Activated T-cell treated with anti-CD3 and anti-CD28 coated beads, Interleukin-2, amount 50 U/mL, for 4 hours (primary cell): ENCODE measurements around the gene DCAF8. TPM values are rescaled to one million over a fixed set of nuclear protein-coding genes. Genes with fewer than 3 reads are reported as not detected.

Experiments
- ATAC-seq, 2 donors: fragments of 200-7000 bp; cut with Tn5 transposase; one replicate each; pipeline ENCODE4 v1.10.0; 2021
- DNase-seq: peaks from one replicate; pipeline ENCODE4 v3.0.0-alpha.2; 2020
- H3K27me3 Mint-ChIP-seq: one replicate; pipeline ENCODE4 v1.8.0; 2021; ENCODE audit warnings: low read depth, mixed read lengths
- H3K36me3 Mint-ChIP-seq: one replicate; pipeline ENCODE4 v1.8.0; 2022; ENCODE audit warnings: mixed read lengths; ENCODE audit not compliant: insufficient read depth
- H3K4me1 Mint-ChIP-seq: one replicate; pipeline ENCODE4 v1.8.0; 2021; ENCODE audit warnings: low read depth, mixed read lengths
- H3K4me3 Mint-ChIP-seq: one replicate; pipeline ENCODE4 v1.8.0; 2021; ENCODE audit warnings: mild to moderate bottlenecking, moderate library complexity, mixed read lengths
- H3K9me3 Mint-ChIP-seq: one replicate; pipeline ENCODE4 v1.8.0; 2021; ENCODE audit warnings: mixed read lengths
- total RNA-seq, 3 donors: library from RNA; stranded (reverse); gene quantifications; one replicate each; pipeline ENCODE4 v1.2.1, GENCODE V29; 2021

DCAF8 gene
- total RNA-seq, 3 donors from 2014 or later: 64.4 to 68.4 (median 65.0) TPM

- Mint-ChIP-seq H3K9me3 (no peaks in the 10 kb centered on the region), H3K4me1 (peaks cover 9% of the 10 kb centered on the region), H3K27me3 (peaks cover 21% of the 10 kb centered on the region), H3K4me3 (no peak overlapping the region), H3K36me3 (no peaks in the 10 kb centered on the region)
- no peak for ATAC-seq
- DNase-seq: no peak
Measured at GRCh38 chr1:160168016-160168415, 94.3 kb downstream of the DCAF8 start.

GRCh38 chr1:160167580-160167979 is 94.8 kb downstream of the DCAF8 start:
- peak; percentile 68 to 81 for ATAC-seq
- H3K4me3 Mint-ChIP-seq: no peak overlapping the region

GRCh38 chr1:160167056-160167455 is 95.3 kb downstream of the DCAF8 start:
- no peaks in the 10 kb centered on the region for H3K9me3 Mint-ChIP-seq
- ATAC-seq: no peak
- DNase-seq: no peak
- no peaks in the 10 kb centered on the region for H3K36me3 Mint-ChIP-seq
- H3K27me3 Mint-ChIP-seq: peaks cover 19% of the 10 kb centered on the region
- peaks cover 9% of the 10 kb centered on the region for H3K4me1 Mint-ChIP-seq
- H3K4me3 Mint-ChIP-seq: no peak overlapping the region

More at GRCh38 chr1:160167580-160167979, 94.8 kb downstream of the DCAF8 start:
- Mint-ChIP-seq H3K36me3 (no peaks in the 10 kb centered on the region), H3K4me1 (peaks cover 9% of the 10 kb centered on the region), H3K27me3 (peaks cover 21% of the 10 kb centered on the region), H3K9me3 (no peaks in the 10 kb centered on the region)
- DNase-seq: no peak

- ATAC-seq (no peak), DNase-seq (no peak)
- no peaks in the 10 kb centered on the region for H3K36me3 Mint-ChIP-seq
- no peak overlapping the region for H3K4me3 Mint-ChIP-seq
- H3K4me1 Mint-ChIP-seq: peaks cover 9% of the 10 kb centered on the region
- no peaks in the 10 kb centered on the region for H3K9me3 Mint-ChIP-seq
- H3K27me3 Mint-ChIP-seq: peaks cover 17% of the 10 kb centered on the region
Measured at GRCh38 chr1:160166166-160166868, 96.0 kb downstream of the DCAF8 start.

Other genes with a start within 250 kb of the DCAF8 start
- 1 to 10 TPM; 4.1 to 5.7 (median 4.5) TPM for gene PIGM, start 230.6 kb downstream of the DCAF8 start, total RNA-seq
- under 1 TPM in 1 of 3 donors, not detected in 2; 0.32 TPM for gene KCNJ10, start 192.4 kb downstream of the DCAF8 start, total RNA-seq
- not detected for gene KCNJ9, start 181.0 kb downstream of the DCAF8 start, total RNA-seq
- gene IGSF8, start 163.9 kb downstream of the DCAF8 start, total RNA-seq: 10 to 100 TPM; 30.5 to 45.7 (median 43.1) TPM
- not detected for gene ATP1A2, start 146.8 kb downstream of the DCAF8 start, total RNA-seq
- gene ATP1A4, start 110.9 kb downstream of the DCAF8 start, total RNA-seq: not detected
- gene CASQ1, start 72.0 kb downstream of the DCAF8 start, total RNA-seq: not detected
- 10 to 100 TPM; 83.2 to 99.6 (median 83.7) TPM for gene PEA15, start 57.2 kb downstream of the DCAF8 start, total RNA-seq
- 10 to 100 TPM; 55.1 to 64.3 (median 57.9) TPM for gene PEX19, start 22.6 kb upstream of the DCAF8 start, total RNA-seq
- gene COPA, start 80.7 kb upstream of the DCAF8 start, total RNA-seq: 100 to 1,000 TPM; 116 to 144 (median 121) TPM
- gene NCSTN, start 80.8 kb upstream of the DCAF8 start, total RNA-seq: 10 to 100 TPM; 52.0 to 61.7 (median 60.5) TPM
- gene NHLH1, start 104.5 kb upstream of the DCAF8 start, total RNA-seq: under 1 TPM; 0.30 to 0.45 (median 0.33) TPM
- under 1 TPM; 0.08 TPM for gene VANGL2, start 138.0 kb upstream of the DCAF8 start, total RNA-seq